Pancreas (tissue), 10 donors: ENCODE results near the gene SPATA13. TPM values are rescaled to one million over a fixed set of nuclear protein-coding genes. Genes with fewer than 3 reads are reported as not detected.
"Not testable (repeated sequence)": the region's sequence is repeated elsewhere in the genome, so short reads cannot be mapped to it uniquely, and the experiment has no call there.

Experiments used
- ATAC-seq, 4 donors: fragments of 200-7000 bp; cut with Tn5 transposase; one replicate each; pipeline versions ENCODE4 v1.8.0 to v1.9.1; 2020; ENCODE audit warnings: mild to moderate bottlenecking in 4 of 4, moderate library complexity in 4 of 4
- DNase-seq, 6 donors: peaks; one replicate each; pipeline ENCODE4 v3.0.0-alpha.2; 2020
- FAIRE-seq: peaks from 2 replicates; lab custom pipeline; 2012; peaks lifted over from hg19 to GRCh38; lab: Jason Lieb, UNC
- H3K27ac ChIP-seq, 4 donors: fragments of 200-600 bp; sonication (generic); 1 replicate in 3 of 4; 2 replicates in 1 of 4; pipeline versions ENCODE4 v1.5.0 to v1.8.0; 2020
- H3K27me3 ChIP-seq, 4 donors: fragments of 200-600 bp; one replicate each; pipeline ENCODE4 v1.8.0; 2021
- H3K36me3 ChIP-seq, 3 donors: fragments of 200-600 bp; sonication (generic) in 1 of 3; one replicate each; pipeline versions ENCODE4 v1.5.0 to v1.8.0; 2020 to 2021
- H3K4me1 ChIP-seq, 3 donors: fragments of 200-600 bp; one replicate each; pipeline ENCODE4 v1.8.0; 2021
- H3K4me3 ChIP-seq, 4 donors: fragments of 200-600 bp; sonication (generic) in 2 of 4; one replicate each; pipeline versions ENCODE4 v1.5.0 to v1.8.0; 2020 to 2021
- H3K9me3 ChIP-seq, 4 donors: fragments of 200-600 bp; one replicate each; pipeline ENCODE4 v1.8.0; 2021
- WGBS, 2 donors: extraction: QIAGEN DNeasy Blood & Tissue Kit; methylation state at CpG; one replicate each; pipeline ENCODE4 v1.1.7; 2013; 5-methylcytosine and 5-hydroxymethylcytosine counted together
- intact Hi-C, 3 donors: fragments of 100-400 bp; cut with DNase I; formaldehyde crosslinking; loops; one replicate each; pipeline versions ENCODE4 v1.11.1 to v1.14.2; 2022
- polyA plus RNA-seq, 2 donors: library from polyadenylated mRNA; stranded (reverse); fragments of 200-250 nt; gene quantifications; one replicate each; pipeline ENCODE4 v1.2.3, GENCODE V29; 2013
- total RNA-seq, 6 donors: library from RNA; stranded (reverse); fragmentation: NEBNext Ultra II Directional in 4 of 6; extraction: Animal tissue kit (Norgen Biotek cat#: 25700) in 4 of 6; gene quantifications; one replicate each; pipeline versions ENCODE4 v1.2.1 to v1.2.4, GENCODE V29; 2021 to 2023
- TF ChIP-seq, protein P1 (sequence below), 4 donors: fragments of 200-600 bp; sonication (generic) in 3 of 4; IDR thresholded peaks; one replicate each; pipeline versions ENCODE4 v1.5.0 to v1.8.0; 2021; ENCODE audit warnings: antibody characterized with exemption in 4 of 4
- donor health status: healthy with polysubstance abuse.
- donor health status: DM: no; HTN: no; CAD: no; lungs with moderate emphysema.
- donor health status: DM: no; HTN: no; CAD: no.
- donor health status: control.
- donor health status: control.
- donor health status: Bipolar disorder and iron deficiency.
- donor health status: DM: yes; HTN: yes; CAD: no.
- donor health status: DM: no; HTN: no; CAD: no.
- donor health status: DM: no; HTN: no; CAD: no.
- donor health status: DM: yes; HTN: yes; CAD: no.

SPATA13 gene
- total and polyA plus RNA-seq, 8 donors: 38.1 to 71.2 (median 53.9) TPM

DNA sequence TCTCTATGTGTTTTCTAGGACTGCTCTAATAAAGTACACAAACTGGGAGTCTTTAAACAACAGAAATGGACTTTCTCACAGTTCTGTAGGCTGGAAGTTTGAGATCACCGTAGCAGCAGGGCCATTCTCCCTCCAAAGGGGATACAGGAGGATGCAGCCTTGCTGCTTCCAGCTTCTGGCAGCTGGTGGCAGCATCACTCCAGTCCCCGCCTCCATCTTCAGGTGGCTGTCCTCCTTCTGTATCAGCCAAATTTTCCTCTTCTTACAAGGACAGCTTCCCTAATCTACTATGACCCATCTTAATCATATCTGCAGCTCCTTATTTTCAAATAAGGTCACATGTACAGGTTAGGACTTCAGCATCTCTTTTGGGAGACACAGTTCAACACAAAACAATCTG is 161.9 kb downstream of the SPATA13 start:
- H3K27me3 ChIP-seq, H3K36me3 ChIP-seq, FAIRE-seq, H3K4me1 ChIP-seq, H3K4me3 ChIP-seq, DNase-seq, intact Hi-C loops, H3K9me3 ChIP-seq, H3K27ac ChIP-seq: not testable (repeated sequence)
- peak in 3 of 4 donors; percentile 43 to 67 (median 48) for ATAC-seq
- WGBS, 2 donors: 69 to 82% methylated on average over 2 of the region's 2 CpGs
- TF ChIP-seq, protein P1, sequence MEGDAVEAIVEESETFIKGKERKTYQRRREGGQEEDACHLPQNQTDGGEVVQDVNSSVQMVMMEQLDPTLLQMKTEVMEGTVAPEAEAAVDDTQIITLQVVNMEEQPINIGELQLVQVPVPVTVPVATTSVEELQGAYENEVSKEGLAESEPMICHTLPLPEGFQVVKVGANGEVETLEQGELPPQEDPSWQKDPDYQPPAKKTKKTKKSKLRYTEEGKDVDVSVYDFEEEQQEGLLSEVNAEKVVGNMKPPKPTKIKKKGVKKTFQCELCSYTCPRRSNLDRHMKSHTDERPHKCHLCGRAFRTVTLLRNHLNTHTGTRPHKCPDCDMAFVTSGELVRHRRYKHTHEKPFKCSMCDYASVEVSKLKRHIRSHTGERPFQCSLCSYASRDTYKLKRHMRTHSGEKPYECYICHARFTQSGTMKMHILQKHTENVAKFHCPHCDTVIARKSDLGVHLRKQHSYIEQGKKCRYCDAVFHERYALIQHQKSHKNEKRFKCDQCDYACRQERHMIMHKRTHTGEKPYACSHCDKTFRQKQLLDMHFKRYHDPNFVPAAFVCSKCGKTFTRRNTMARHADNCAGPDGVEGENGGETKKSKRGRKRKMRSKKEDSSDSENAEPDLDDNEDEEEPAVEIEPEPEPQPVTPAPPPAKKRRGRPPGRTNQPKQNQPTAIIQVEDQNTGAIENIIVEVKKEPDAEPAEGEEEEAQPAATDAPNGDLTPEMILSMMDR (IDR thresholded peaks at IDR 0.05): peak in 1 of 4 donors; percentile 7

DNA sequence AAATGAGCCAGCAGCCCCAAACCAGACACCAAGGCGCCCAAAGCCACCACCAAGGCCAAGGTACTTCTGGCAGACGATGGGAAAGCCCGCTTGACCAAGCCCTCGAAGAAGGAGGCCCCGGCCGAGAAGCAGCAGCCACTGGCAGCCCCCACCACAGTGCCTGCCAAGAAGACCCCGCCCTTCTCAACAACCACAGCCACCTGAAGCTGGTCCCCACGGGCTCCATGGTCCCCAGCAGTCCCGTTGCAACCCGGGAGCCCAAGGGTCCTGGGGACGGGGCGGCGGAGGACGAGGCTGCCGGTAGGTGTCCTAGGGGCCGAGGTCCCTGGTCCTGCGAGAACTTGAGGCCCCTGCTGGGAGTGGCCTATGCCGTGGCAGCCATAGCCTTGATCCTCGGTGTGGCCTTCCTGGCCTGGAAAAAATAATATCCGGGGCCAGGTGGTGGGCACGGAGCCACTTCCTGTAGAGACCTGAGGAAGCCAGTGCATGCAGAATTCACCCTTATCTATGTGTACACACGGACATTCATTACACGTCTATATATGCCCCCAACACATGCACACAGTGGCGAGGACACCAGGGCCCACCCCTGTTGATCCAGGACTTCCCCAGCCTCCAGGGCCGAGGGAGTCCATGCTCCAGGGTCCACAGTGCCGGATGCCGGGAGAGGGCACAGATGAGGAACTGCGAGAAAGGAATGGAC is 162.7 kb downstream of the SPATA13 start:
- no peak for FAIRE-seq
- TF ChIP-seq, protein P1 (IDR thresholded peaks at IDR 0.05): no peak
- H3K27me3 ChIP-seq: peaks cover 0 to 4% (median 2%) of the 10 kb centered on the region in 4 donors
- no peak overlapping the region for H3K27ac ChIP-seq
- H3K36me3 ChIP-seq: no peaks in the 10 kb centered on the region
- intact Hi-C loops: no loop called here
- no peaks in the 10 kb centered on the region for H3K4me1 ChIP-seq
- DNase-seq: no peak
- ATAC-seq: no peak
- H3K9me3 ChIP-seq: no peaks in the 10 kb centered on the region
- no peak overlapping the region for H3K4me3 ChIP-seq
- WGBS, 2 donors: 77 to 80% methylated on average over 28 of the region's 28 CpGs

DNA sequence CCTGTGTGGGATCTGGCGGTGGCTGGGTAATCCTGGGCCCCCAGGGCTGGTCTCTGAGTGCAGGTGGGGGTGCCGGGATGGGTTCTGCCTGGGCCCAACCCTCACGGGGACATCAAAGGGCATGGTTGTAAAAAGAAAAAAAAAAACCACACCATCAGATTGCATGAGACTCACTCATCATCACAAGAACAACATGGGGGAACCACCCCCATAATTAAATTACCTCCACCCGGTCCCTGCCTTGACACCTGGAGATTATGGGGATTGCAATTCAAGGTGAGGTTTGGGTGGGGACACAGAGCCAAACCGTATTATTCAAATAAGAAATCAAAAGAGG is 163.2 kb downstream of the SPATA13 start:
- H3K4me1 ChIP-seq: no peaks in the 10 kb centered on the region
- DNase-seq (no peak), FAIRE-seq (no peak), ATAC-seq (no peak)
- intact Hi-C loops: no loop called here
- H3K27ac ChIP-seq: no peak overlapping the region
- peaks cover 0 to 4% (median 2%) of the 10 kb centered on the region in 4 donors for H3K27me3 ChIP-seq
- no peaks in the 10 kb centered on the region for H3K36me3 ChIP-seq
- 77 to 89% methylated on average over 5 of the region's 5 CpGs for WGBS, 2 donors
- H3K4me3 ChIP-seq: no peak overlapping the region
- TF ChIP-seq, protein P1 (IDR thresholded peaks at IDR 0.05): no peak
- H3K9me3 ChIP-seq: no peaks in the 10 kb centered on the region

DNA sequence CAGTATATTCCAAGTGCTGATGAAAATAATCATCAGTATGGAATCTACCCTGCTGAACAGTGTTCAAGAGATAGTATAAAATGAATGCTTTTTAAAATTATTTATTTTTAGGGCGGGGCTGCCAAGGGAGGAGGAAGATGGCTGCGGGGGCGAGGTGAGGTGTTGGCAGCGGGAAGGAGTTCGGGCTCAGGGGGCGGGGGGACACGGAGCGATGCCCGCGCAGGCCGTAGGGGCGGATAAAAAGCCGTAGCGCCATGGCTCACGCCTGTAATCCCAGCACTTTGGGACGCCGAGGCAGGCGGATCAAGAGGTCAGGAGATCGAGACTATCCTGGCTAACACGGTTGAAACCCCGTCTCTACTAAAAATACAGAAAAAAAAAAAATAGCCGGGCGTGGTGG is 167.1 kb downstream of the SPATA13 start:
- H3K27ac ChIP-seq, H3K4me3 ChIP-seq, H3K4me1 ChIP-seq, DNase-seq, intact Hi-C loops, FAIRE-seq, H3K9me3 ChIP-seq, ATAC-seq, H3K27me3 ChIP-seq, H3K36me3 ChIP-seq: not testable (repeated sequence)
- 71 to 82% methylated on average over 23 of the region's 23 CpGs for WGBS, 2 donors

DNA sequence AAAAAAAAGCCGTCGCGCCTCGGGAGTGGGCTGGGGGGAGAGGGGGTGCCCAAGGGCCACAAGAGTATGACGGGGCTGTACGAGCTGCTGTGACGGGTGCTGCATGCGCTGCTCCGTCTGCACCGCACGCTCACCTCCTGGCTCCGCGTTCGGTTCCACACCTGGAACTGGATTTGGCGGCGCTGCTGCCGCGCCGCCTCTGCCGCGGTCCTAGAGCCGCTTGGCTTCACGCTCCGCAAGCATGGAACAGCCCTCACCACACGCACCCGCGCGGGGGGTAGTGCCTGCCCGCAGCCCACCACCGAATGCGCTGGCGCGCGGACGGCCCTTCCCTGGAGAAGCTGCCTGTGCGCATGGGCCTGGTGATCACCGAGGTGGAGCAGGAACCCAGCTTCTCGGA is 167.6 kb downstream of the SPATA13 start:
- FAIRE-seq (no peak), ATAC-seq (peak in 3 of 4 donors; percentile 20 to 59 (median 47)), DNase-seq (no peak)
- TF ChIP-seq, protein P1 (IDR thresholded peaks at IDR 0.05): no peak
- Histone ChIP-seq H3K27me3 (peaks cover 0 to 4% (median 2%) of the 10 kb centered on the region in 4 donors), H3K9me3 (no peaks in the 10 kb centered on the region), H3K27ac (no peak overlapping the region), H3K4me3 (peak overlapping the region in 1 of 4 donors; percentile 4), H3K36me3 (no peaks in the 10 kb centered on the region), H3K4me1 (no peaks in the 10 kb centered on the region)
- intact Hi-C loops: no loop called here
- 10 to 14% methylated on average over 30 to 38 of the region's 38 CpGs for WGBS, 2 donors
